ENCODE measurements around the gene PJA1.

DNA sequence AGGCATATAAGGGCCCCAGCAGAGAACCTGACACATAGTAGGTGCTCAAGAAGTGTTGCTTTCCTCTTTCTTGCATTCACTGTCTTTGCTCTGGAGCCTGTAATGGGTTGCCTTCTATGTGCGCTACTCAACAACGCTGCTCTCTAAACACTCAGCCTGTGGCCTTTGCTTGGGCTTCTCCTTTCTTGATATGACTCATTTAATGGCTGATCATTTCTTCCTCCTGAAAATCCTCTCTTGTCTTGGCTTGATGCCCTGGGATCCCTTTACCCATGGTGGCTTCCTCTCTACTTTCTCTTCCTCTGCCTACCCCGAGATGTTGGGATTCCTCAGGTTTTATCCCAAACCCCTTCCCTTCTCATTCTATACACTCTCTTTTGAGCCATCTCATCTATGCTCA, 19.9 kb upstream of the PJA1 start:
- TF ChIP-seq, protein P1, sequence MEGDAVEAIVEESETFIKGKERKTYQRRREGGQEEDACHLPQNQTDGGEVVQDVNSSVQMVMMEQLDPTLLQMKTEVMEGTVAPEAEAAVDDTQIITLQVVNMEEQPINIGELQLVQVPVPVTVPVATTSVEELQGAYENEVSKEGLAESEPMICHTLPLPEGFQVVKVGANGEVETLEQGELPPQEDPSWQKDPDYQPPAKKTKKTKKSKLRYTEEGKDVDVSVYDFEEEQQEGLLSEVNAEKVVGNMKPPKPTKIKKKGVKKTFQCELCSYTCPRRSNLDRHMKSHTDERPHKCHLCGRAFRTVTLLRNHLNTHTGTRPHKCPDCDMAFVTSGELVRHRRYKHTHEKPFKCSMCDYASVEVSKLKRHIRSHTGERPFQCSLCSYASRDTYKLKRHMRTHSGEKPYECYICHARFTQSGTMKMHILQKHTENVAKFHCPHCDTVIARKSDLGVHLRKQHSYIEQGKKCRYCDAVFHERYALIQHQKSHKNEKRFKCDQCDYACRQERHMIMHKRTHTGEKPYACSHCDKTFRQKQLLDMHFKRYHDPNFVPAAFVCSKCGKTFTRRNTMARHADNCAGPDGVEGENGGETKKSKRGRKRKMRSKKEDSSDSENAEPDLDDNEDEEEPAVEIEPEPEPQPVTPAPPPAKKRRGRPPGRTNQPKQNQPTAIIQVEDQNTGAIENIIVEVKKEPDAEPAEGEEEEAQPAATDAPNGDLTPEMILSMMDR (IDR thresholded peaks at IDR 0.05): no peak
- no peak for TF ChIP-seq EP300 (IDR thresholded peaks at IDR 0.05)
- no peak for TF ChIP-seq NR3C1 (IDR thresholded peaks at IDR 0.05)
- TF ChIP-seq, protein P2, sequence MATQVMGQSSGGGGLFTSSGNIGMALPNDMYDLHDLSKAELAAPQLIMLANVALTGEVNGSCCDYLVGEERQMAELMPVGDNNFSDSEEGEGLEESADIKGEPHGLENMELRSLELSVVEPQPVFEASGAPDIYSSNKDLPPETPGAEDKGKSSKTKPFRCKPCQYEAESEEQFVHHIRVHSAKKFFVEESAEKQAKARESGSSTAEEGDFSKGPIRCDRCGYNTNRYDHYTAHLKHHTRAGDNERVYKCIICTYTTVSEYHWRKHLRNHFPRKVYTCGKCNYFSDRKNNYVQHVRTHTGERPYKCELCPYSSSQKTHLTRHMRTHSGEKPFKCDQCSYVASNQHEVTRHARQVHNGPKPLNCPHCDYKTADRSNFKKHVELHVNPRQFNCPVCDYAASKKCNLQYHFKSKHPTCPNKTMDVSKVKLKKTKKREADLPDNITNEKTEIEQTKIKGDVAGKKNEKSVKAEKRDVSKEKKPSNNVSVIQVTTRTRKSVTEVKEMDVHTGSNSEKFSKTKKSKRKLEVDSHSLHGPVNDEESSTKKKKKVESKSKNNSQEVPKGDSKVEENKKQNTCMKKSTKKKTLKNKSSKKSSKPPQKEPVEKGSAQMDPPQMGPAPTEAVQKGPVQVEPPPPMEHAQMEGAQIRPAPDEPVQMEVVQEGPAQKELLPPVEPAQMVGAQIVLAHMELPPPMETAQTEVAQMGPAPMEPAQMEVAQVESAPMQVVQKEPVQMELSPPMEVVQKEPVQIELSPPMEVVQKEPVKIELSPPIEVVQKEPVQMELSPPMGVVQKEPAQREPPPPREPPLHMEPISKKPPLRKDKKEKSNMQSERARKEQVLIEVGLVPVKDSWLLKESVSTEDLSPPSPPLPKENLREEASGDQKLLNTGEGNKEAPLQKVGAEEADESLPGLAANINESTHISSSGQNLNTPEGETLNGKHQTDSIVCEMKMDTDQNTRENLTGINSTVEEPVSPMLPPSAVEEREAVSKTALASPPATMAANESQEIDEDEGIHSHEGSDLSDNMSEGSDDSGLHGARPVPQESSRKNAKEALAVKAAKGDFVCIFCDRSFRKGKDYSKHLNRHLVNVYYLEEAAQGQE (IDR thresholded peaks at IDR 0.05): no peak
- TF ChIP-seq, protein P3, sequence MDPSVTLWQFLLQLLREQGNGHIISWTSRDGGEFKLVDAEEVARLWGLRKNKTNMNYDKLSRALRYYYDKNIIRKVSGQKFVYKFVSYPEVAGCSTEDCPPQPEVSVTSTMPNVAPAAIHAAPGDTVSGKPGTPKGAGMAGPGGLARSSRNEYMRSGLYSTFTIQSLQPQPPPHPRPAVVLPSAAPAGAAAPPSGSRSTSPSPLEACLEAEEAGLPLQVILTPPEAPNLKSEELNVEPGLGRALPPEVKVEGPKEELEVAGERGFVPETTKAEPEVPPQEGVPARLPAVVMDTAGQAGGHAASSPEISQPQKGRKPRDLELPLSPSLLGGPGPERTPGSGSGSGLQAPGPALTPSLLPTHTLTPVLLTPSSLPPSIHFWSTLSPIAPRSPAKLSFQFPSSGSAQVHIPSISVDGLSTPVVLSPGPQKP (IDR thresholded peaks at IDR 0.05; ENCODE audit: low read depth, low read length): no peak
